Neutrophil (primary cell): ENCODE results near the gene GDF11.

ENCODE experiments used
- H3K27ac ChIP-seq: fragments of 200-600 bp; sonication (generic); 2 replicates; pipeline ENCODE4 v1.5.1; 2016; ENCODE audit warnings: mild to moderate bottlenecking, moderate library complexity
- H3K27me3 ChIP-seq: fragments of 200-600 bp; sonication (generic); 2 replicates; pipeline ENCODE4 v1.6.0; 2016; ENCODE audit warnings: mild to moderate bottlenecking
- H3K36me3 ChIP-seq: fragments of 200-600 bp; sonication (generic); 2 replicates; pipeline ENCODE4 v1.5.1; 2017
- H3K4me1 ChIP-seq, 2 experiments: fragments of 200-600 bp in 1 of 2; sonication (generic) in 1 of 2; 1 replicate in 1 of 2; 2 replicates in 1 of 2; pipeline versions ENCODE4 v1.5.1 to v1.6.1; 2013 to 2016; ENCODE audit warnings: low read depth in 1 of 2, low read length in 1 of 2, mild to moderate bottlenecking in 1 of 2, moderate library complexity in 1 of 2; ENCODE audit not compliant: control insufficient read depth in 1 of 2, insufficient read depth in 1 of 2
- H3K4me3 ChIP-seq, 2 experiments: fragments of 200-600 bp in 1 of 2; sonication (generic) in 1 of 2; 1 replicate in 1 of 2; 2 replicates in 1 of 2; pipeline ENCODE4 v1.5.1; 2013 to 2016; ENCODE audit warnings: low read depth in 1 of 2, low read length in 1 of 2, mild to moderate bottlenecking in 1 of 2, moderate library complexity in 1 of 2
- H3K9me3 ChIP-seq: fragments of 200-600 bp; sonication (generic); 2 replicates; pipeline ENCODE4 v1.5.1; 2016
- CTCF ChIP-seq: fragments of 200-600 bp; sonication (generic); IDR thresholded peaks from 2 replicates; pipeline ENCODE4 v1.5.1; 2016; ENCODE audit warnings: antibody characterized with exemption

GDF11 gene

GRCh38 chr12:55789171-55789570 is 46.2 kb downstream of the GDF11 start:
- H3K4me3 ChIP-seq = no peak overlapping the region
- TF ChIP-seq CTCF = no peak
- H3K27me3 ChIP-seq = no peaks in the 10 kb centered on the region
- H3K36me3 ChIP-seq = peaks cover 73% of the 10 kb centered on the region
- no peak overlapping the region for H3K27ac ChIP-seq
- no peaks in the 10 kb centered on the region for H3K4me1 ChIP-seq
- H3K9me3 ChIP-seq = no peaks in the 10 kb centered on the region

- Histone ChIP-seq H3K9me3 (no peaks in the 10 kb centered on the region), H3K36me3 (peaks cover 73% of the 10 kb centered on the region), H3K27ac (no peak overlapping the region), H3K4me1 (no peaks in the 10 kb centered on the region), H3K27me3 (no peaks in the 10 kb centered on the region), H3K4me3 (no peak overlapping the region)
- no peak for TF ChIP-seq CTCF
These were observed 47.0 kb downstream of the GDF11 start for GRCh38 chr12:55789893-55790292.

- Histone ChIP-seq H3K4me1 (no peaks in the 10 kb centered on the region), H3K4me3 (no peak overlapping the region), H3K27me3 (no peaks in the 10 kb centered on the region), H3K9me3 (no peaks in the 10 kb centered on the region), H3K27ac (no peak overlapping the region), H3K36me3 (peaks cover 76% of the 10 kb centered on the region)
- TF ChIP-seq CTCF = no peak
These were observed 53.0 kb downstream of the GDF11 start for GRCh38 chr12:55795950-55796349.

- no peak for TF ChIP-seq CTCF
- Histone ChIP-seq H3K4me3 (no peak overlapping the region), H3K27ac (no peak overlapping the region), H3K4me1 (no peaks in the 10 kb centered on the region), H3K36me3 (peaks cover 85% of the 10 kb centered on the region), H3K27me3 (no peaks in the 10 kb centered on the region), H3K9me3 (no peaks in the 10 kb centered on the region)
These were observed 54.1 kb downstream of the GDF11 start for GRCh38 chr12:55797068-55797467.

GRCh38 chr12:55797550-55797949 is 54.6 kb downstream of the GDF11 start:
- H3K36me3 ChIP-seq = peaks cover 88% of the 10 kb centered on the region
- H3K27ac ChIP-seq = no peak overlapping the region
- H3K27me3 ChIP-seq = no peaks in the 10 kb centered on the region
- no peaks in the 10 kb centered on the region for H3K4me1 ChIP-seq
- no peaks in the 10 kb centered on the region for H3K9me3 ChIP-seq
- no peak overlapping the region for H3K4me3 ChIP-seq
- no peak for TF ChIP-seq CTCF
